Neural progenitor cell (in vitro differentiated cells): ENCODE results near the gene INTS4.
"Not testable (repeated sequence)": the region's sequence is repeated elsewhere in the genome, so short reads cannot be mapped to it uniquely, and the experiment has no call there.

ENCODE experiments used
- EZH2 ChIP-seq: fragments of 200-600 bp; sonication (generic); IDR thresholded peaks from 2 replicates; pipeline ENCODE4 v1.6.1; 2017; ENCODE audit warnings: antibody characterized with exemption, mild to moderate bottlenecking, moderate library complexity
- EZH2phosphoT487 ChIP-seq: fragments of 200-600 bp; sonication (generic); IDR thresholded peaks from 2 replicates; pipeline ENCODE4 v1.6.1; 2017; ENCODE audit warnings: antibody characterized with exemption
- TF ChIP-seq, protein P1 (sequence below): fragments of 200-600 bp; sonication (generic); IDR thresholded peaks from 2 replicates; pipeline ENCODE4 v1.5.1; 2017; ENCODE audit warnings: antibody characterized with exemption, mild to moderate bottlenecking

DNA sequence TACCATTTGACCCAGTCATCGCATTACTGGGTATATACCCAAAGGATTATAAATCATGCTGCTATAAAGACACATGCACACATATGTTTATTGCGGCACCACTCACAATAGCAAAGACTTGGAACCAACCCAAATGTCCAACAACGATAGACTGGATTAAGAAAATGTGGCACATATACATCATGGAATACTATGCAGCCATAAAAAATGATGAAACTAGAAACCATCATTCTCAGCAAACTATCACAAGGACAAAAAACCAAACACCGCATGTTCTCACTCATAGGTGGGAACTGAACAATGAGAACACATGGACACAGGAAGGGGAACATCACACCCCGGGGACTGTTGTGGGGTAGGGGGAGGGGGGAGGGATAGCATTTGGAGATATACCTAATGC, 105.4 kb downstream of the INTS4 start:
- TF ChIP-seq EZH2, EZH2phosphoT487: not testable (repeated sequence)
- TF ChIP-seq, protein P1, sequence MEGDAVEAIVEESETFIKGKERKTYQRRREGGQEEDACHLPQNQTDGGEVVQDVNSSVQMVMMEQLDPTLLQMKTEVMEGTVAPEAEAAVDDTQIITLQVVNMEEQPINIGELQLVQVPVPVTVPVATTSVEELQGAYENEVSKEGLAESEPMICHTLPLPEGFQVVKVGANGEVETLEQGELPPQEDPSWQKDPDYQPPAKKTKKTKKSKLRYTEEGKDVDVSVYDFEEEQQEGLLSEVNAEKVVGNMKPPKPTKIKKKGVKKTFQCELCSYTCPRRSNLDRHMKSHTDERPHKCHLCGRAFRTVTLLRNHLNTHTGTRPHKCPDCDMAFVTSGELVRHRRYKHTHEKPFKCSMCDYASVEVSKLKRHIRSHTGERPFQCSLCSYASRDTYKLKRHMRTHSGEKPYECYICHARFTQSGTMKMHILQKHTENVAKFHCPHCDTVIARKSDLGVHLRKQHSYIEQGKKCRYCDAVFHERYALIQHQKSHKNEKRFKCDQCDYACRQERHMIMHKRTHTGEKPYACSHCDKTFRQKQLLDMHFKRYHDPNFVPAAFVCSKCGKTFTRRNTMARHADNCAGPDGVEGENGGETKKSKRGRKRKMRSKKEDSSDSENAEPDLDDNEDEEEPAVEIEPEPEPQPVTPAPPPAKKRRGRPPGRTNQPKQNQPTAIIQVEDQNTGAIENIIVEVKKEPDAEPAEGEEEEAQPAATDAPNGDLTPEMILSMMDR = not testable (repeated sequence)
